HuH-7 (cell line): ENCODE results near the gene LIG4.
"Not testable (repeated sequence)": the region's sequence is repeated elsewhere in the genome, so short reads cannot be mapped to it uniquely, and the experiment has no call there.

Experiments used
- DNase-seq: peaks from one replicate; pipeline ENCODE4 v3.0.0; 2011; ENCODE audit warnings: low spot score

The LIG4 gene

DNA sequence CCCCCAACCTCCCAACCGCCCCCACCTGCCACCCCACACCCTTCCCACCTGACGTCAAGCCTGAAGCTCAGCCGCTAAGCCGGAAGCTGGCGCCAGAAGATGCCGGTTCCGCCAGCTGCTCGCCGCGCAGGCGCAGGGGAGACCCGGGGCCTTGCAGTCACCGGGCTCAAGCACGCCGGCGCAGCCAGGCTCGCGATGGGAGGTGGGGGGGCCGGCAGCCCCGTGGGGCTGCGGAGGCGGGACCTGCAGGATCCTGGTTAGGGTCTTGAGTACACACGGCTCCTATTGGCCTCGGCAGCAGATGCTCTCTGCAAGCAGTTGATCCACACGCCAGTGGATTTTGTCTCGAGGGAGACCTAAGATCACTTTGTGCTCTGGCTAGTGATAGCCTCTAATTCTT is at the start of gene LIG4:
TSS of gene LIG4 (minus strand) at position 101 of the 400 bp plus-strand sequence. CDS start 4,268 bp downstream, outside the sequence.
- peak; percentile 93 for DNase-seq

DNA sequence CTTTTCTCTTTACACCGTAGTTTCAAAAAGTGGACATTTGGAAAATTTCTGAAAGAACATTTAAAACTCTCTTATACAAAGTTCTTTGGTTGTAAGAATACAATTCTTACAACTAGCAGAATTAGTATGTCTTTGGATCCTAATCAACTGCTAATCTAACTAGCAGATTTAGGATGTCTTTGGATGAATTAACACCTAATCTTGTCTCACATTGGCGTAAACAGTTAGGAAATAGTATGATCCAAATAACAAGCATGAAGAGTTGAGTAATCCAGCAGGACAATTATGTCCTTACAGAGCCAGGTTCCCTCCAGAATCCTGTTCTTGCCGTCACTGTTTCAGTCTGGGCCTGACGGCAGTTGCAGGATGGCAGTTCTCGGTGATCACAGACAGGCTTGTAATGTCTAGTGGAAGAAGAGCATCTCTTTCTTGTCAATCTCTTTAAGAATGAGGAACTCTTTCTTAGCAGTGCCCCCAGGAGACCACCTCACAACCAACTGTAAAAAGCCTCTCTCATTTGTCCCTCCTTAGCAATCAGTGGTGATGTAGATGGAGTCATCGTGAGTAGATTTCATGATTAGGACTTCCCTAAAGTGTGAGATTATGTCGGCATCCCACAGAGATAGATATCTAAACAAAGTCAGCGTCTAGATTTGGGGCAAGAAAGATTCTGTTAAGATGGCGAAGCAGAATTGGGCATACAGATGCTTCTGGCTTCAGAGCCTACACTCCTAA is 48.5 kb upstream of the LIG4 start:
- DNase-seq = no peak

DNA sequence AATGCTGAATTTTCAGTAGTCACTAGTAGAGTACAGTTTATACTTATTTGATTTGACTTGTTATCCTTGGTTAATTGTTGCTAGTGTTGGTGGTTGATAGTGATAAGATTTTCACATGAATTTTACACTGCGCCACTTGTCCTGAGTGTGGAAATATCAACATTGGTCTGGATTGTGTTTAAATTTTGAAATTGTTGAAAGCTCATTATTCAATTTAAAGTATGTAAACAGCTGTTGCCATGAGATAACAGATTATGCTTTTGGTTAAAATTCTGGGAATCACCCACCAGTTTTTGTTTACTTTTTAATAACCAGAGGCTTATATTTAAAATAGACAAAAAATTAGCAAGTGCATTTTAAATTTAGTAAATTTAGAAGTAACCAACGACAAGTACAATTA is 41.9 kb upstream of the LIG4 start:
- DNase-seq = no peak

DNA sequence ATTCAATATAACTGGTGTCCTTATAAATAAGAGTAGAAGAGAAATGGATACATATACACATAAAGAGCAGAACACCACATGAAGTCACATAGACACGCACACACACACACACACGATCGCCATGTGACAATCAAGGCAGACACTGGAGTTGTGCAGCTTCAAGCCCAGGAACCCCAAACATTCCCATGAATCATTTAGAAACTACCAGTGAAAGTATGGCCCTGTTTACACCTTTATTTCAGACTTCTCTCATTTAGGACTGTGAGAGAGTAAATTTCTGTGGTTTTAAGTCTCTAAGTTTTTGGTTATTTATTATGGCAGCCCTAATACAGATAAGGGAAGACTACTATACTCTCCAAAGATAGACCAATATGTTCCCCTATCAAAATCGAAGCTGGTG is 33.8 kb upstream of the LIG4 start:
- no peak for DNase-seq

DNA sequence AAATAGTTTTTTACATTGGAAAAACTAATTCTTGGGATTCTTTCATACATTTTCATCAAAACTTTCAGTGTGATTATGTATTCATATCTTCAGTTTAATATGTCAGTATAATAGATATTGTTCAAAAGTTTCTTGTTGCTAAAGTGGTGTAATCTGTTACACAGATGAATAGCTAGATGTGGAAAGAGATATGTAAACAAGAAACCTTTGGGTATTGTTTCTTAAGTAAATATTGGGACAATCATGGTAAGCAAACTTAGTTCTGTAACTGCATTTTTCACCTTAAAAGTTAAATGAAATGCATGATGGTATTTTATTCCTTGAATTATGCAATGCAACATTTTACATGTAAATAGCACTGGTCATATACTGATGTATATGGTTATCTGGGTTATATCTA is 15.0 kb upstream of the LIG4 start:
- no peak for DNase-seq

DNA sequence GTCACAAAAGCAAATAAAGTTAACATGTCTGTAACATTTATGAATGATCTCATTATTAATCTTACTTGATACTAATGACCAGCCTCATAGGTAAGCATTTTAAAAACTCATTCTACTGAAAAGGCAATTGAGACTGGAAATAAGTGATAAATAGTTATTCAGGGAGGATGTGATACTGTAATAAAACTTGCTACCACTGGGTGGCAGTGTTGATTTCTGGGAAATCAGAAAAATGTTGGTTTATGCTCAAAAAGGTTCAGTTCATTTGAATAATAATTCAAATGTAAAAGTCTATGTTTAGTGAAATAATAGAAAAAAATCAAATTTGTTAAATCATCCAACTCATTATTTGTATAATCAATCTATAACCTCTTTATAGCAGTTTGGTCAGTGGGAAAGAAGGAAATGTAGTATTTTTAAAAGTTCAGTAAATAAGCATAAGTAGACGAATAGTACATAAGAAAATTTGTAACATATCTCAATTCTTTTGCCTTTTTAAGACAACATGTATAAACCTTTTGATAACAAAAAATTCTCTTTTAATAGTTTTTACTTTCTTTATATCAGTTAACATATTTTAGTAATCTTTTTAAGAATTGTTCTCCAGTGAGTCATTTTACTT is 12.4 kb upstream of the LIG4 start:
- no peak for DNase-seq

DNA sequence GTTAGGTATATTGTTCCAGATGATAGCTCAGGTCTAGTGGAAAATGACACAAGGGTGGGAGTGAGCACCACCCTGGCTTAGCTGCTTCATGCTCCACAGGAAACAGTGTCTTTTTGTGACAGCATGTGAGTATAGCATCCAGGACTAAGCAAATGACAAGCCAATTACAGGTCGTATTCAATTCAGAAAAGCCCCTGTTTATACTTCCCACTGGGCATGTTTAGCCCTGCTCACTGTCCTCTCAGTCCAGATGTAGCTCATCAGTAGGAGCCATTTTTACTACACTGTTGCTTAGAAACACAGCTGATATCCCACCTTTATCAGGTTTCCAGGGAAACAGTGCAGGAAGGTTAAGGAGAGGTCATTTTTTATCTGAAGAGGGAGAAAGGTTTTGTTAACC is 10.8 kb upstream of the LIG4 start:
- peak; percentile 37 for DNase-seq

DNA sequence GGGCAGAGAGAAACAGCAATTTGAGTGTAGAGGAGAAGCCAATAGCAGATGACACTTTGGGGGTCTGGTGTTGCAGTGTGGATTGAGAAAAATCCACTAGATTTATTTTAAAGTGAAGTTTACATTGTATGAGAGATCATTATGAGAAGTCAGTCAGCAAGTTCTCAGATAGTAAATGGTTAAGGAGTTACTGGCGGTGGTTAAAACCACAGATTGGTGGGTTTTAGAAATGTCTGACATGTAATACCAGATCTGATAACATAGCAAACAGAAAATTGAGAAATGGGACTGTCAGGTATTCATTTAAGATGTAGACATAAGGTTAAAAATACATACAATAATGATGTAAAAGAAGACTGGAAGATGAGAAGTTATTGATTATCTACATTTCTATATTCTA is 10.1 kb upstream of the LIG4 start:
- DNase-seq = no peak

DNA sequence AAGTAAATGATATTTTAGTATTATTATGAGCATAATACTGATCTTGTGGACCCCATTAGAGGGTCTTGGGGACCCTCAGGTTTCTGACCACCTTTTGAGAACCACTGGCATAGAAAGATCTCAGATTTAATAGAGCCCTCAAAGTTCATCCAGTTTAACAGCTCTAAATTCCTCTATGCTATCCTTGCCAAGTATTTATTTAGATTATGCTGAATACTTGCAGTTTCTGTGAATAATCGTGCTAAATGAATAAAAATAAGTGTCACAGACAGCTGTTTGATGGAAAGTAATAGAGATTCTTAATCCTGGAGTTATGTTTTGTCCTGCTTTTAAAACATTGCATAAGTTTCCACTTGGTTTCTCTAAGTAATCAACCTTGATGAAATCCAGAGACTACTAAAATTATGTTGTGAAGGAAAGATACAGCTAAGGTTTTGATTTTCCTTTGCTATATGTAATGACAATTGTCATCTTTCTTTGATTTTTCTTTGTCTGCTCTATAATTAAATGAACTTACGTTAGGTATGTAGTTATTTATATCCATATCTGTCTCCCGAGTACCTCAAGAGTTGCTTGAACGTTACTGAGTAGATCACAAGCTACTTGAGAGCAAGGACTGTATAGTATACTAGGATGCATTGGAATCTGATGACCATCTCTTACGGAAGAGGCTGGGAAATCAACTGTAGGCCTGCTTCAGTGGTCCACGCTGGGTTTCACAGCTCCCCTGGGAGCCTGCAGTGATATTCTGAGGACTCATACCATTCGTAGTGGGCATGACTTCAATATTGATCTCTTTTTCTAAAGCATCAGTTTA is 8.6 kb upstream of the LIG4 start:
- DNase-seq = no peak

DNA sequence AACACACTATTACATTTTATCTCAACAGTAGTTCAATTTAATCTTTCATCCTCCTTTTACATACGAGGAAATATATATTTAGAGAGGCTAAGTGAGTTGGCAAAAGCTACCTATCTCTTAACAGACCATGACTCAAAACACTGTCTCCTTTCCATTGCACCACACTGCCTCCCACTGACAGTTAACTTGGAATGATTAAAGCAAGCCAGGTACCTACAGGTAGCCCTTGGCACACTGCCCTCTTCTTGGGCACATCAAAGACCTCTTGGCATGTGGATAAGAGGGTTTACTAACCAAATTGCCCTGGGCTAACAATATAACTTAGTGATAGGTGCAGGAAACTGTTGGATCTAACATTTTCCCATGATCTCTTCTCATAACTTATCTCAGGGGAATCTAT is 4.7 kb upstream of the LIG4 start:
- no peak for DNase-seq

DNA sequence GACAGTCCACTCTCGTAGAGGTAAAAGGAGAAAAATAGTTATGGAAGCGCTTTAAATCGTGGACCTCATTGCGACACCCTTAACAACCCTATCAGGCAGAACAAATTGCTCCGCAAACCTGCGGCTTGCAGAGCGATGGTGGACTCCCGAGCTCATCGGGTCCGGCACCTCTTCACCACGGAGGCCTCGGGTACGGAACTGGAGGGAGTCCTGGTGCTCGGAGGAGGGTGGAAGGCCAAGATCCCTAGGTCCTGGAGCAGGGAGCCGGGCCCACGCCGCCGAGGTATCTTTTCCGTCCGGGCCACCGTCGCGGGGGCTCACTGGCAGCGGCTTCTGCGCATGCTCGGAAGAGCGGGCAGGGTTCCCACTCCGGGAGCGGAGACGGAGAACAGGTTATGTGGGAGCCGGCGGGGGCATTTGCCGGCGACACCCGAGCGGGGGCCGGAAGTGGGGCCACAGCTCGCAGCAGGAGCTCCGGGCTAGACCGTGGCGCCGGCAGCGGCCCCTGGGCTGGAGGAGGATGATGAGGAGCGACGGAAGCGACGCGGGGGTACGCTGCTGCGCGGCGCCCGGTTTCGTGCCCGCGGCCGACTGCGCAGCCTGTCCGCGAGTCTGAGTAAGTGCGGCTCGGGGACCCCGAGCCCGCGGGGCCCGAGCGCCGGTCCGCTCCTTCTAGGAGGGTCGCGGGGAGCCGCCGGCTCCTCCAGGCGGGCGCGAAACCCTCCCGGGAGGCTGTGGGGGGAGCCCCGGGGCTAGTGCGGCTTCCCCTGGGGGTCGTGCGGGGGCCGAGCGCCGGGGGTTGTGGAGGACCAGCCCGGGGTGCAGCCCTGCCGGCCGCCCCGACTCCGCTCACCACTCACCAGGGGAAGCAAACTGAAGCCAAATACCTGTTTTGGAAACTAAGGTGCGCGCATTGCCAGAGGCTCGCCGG is 3.0 kb upstream of the LIG4 start, which contains the start of gene ABHD13:
TSS of gene ABHD13 (plus strand) at position 349 of the 931 bp plus-strand sequence. CDS start 10,827 bp downstream, outside the sequence.
- peak; percentile 92 for DNase-seq

DNA sequence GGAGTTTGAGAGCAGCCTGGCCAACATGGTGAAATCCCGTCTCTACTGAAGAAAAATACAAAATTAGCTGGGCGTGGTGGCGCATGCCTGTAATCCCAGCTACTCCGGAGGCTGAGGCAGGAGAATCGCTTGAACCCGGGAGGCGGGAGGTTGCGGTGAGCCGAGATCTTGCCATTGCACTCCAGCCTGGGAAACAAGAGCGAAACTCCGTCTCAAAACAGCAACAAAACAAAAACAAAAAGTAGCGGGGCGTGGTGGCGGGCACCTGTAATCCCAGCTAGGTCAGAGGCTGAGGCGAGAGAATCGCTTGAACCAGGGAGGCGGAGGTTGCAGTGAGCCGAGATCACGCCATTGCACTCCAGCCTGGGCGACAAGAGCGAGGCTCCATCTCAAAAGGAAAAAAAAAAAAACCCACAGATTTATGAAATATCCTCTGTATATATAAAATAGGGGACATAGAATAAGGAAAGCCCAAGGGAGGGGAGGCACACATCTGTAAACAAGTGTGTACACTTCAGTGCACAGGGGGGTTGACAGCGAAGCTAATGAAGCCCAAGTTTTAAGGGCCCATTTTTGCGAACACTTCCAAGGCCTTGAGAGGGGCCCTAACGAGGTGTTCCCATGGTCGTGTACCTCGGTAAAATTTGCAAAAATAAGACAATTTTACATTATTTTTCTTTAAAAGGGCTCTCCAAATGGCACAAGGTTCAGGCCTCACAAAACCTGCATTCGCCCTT is 2.1 kb upstream of the LIG4 start:
- not testable (repeated sequence) for DNase-seq

DNA sequence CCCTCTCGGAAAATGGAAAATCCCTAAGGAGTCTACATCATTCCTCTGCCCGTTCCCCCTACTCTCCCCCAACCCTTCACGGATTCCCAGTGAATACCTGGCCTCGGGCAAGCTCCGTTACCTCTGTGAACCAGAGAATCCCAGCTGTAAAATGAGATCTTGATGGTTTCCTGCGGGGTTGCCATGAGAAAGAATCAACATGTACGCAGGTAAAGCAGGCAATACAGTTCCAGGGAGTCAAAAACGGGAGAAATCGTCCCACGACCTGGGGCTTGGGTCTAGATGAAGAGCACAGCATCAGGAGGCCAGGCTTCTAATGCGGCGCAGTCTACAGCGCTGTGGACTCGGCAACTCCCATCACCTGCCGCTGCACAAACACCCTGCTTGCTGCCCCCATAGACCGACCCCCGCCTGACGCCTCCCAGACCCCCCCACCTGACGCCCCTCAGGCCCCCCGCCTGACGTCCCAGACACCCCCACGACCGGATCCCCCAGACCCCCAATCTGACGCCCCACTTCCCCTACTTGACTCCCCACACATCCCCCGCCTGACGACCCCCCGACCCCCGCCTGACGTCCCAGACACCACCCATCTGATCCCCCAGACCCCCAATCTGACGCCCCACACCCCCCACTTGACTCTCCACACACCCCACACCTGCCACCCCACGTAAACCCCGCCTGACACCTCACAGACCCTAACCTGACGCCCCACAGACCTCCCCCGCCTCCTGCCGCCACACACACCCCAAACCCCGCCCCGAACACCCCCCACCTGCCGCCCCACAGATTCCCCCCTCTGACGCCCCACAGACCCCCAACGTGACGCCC is 680 bp downstream of the LIG4 start:
- DNase-seq = no peak

DNA sequence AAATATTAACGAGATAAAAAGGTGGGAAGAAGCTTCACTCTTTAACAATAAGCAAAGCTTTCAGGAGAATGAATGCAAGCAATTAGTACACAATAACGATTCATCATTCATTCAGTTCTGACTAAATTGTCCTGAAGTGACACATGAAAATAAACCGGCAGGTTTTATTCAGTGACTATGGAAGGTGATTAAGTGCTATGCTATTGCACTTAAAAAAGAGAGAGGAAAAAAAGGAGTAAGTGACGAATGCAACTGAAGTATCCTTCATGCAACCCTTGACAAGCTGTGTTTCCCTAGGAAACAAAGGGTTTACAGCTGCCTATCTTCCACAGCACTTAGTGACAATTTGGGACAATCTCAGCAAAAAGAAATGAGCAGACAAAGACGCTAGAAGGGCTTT is 1.4 kb downstream of the LIG4 start:
- no peak for DNase-seq

DNA sequence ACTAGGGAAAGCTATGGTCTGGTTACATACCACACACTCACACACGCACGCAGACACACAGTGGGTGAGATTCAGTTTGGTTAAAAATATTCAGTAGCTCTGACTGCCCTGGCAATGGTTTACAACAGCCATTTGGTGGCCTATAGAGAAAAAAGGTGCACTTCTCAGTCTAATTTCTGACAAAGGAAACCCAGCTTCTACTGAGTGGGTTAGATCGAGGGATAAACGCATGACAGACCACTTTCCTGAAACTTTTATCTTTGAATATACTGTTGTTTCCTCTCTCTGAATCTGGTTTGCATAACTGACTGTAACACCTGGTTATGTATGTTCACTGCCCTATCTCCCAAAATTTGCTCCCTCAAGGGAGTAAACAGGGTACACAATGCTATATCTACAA is 2.5 kb downstream of the LIG4 start:
- DNase-seq = no peak

DNA sequence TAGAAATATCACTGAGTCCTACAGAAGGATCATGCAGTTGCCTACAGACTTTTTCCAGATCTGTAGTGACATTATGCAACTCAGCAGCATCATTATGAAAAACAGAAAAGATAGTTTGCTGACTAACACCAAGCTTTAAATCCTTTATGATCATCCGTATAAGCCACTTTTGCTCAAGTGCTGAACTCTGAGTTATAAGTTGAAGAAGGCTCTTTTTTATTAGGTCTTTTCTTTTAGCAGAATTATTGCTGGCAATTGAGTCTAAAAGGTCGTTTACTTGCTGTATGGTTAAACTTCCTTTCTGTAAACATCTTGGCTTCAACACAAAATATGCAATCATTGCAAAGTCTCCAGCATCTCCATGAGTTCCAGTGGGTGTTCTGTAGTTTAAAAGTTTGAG is 4.8 kb downstream of the LIG4 start:
- DNase-seq = no peak

DNA sequence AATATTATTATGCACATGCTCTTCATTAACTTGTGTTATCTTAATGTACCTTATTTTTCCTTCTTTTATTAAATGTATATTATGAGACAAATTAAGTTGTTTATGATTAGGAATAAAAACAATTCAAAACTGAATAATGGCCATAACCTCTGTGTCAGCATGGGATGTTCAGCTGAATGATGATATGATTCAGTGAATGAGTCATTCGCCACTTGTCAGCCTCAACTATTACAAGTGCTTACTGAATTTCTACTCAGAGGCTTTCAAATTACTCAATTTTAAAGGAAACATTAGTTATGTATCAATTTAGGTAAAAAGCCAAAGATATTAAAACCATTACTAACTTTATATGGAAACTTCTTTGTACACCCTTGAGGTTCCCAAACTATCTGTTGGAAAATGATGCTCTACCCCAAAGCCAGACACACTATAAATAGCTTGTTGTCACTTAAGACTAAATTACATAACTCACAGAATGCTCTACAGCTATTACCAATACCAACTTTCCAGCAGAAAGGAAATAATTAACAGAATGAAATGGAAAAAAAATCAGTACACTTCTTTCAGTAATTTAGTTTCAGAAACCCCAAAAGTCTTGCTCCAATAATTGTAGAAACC is 14.4 kb downstream of the LIG4 start:
- no peak for DNase-seq

DNA sequence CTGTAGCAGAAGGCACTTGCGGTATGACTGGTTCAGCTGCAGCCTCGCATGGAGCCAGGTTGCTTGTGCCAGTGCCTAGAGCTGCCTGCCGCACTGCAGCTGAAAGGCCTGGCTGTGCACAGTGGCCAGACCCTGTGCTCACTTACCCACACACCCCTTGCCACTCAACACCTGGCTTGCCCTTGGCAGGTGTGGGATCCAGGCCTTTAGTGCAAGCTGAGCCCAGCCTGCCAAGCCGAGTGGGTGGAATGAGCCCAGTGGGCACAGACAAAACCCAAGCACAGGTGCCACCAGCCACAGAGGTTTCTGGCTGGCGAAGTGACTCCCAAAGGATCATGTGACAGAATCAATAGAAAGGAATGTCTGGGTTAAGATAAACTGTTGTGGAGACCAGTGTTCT is 19.5 kb downstream of the LIG4 start:
- DNase-seq = no peak

DNA sequence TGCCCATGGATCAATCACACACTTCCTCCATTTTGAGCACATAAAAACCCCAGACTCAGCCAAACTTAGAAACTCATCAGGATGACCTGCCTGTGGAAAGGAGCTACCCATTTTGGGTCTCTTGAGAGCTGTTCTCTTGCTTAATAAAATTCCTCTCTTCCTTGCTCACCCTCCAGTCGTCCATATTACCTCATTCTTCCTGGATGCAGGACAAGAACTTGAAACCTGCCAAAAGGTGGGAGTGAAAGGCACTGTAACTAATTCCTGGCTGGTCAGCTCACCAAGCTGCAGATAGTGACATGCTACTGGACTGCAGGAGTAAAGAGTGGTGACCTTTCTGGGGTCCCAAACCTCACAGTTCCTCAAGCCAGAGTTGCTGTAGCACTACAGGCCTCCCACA is 20.2 kb downstream of the LIG4 start:
- no peak for DNase-seq

DNA sequence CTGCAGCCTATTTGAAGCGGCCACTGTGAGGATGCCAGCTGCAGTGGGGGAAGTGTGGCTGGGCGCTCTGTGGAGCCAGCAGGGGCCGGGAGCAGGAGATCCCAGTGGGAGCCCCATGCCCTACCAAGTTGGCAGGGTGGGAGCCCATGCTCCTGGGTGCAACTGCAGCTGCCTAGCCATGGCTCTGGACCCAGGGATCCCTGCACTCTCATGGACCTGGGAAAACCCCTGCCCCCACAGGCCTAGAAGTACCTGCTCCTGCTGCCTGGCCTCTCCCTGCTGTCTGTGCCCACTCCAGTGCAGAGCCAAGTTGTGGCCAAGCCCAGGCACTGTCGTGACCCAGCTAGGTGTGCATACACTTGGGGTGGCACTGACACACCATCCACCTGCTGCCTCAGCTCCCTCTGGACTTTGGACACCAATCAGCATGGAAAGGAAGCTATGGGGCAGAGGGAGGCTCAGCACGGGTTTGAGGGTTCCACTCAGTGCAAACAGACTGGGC is 20.9 kb downstream of the LIG4 start:
- no peak for DNase-seq
